HG02571 (cell line): ENCODE data around the gene AK3.
"Not testable (repeated sequence)": the region's sequence is repeated elsewhere in the genome, so short reads cannot be mapped to it uniquely, and the experiment has no call there.

Source experiments
- ATAC-seq: cut with Tn5 transposase; IDR thresholded peaks from one replicate; pipeline ENCODE4 v1.9.1; 2021; ENCODE audit warnings: mild to moderate bottlenecking, moderate library complexity; ENCODE audit not compliant: unreplicated experiment

The AK3 gene

DNA sequence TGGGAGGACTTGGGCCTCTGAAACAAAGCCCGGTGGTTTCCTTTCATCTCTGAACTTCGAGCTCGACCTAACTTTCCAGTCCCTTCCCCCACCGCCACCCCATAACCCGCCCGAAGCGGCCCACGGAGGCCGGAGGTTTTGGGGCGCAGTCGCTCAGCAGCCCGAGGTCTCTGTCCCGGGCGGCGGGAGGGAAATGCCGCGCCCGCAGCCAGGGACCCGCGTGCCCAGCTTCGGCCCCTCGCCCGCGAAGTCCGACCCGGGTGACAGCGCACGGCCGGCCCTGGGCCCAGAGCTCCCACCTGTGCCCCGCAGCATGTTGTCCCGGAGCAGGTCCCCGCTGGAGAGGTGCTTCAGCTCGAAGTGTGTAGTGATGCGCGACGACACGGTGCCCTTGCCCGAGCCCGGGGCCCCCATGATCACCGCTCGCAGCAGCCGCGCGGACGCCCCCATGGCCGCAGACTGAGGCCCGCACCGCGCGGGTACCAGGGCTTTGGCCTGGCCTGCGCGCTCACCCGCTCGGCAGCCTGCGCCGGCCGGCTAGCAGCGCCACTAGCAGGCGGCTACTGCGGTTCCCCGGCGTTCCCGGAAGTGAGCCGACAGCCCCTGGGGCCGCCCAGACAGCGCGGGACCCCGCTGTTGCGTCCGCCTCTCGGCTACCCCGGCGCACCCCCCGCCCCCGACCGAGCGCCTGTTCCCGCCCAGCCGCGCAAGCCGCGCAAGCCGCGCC, at the start of gene AK3:
Gene AK3, minus strand, starts transcription at position 565 of the 727 bp plus-strand sequence. Its CDS starts 115 bp downstream, at position 450.
- ATAC-seq = peak; percentile 88

DNA sequence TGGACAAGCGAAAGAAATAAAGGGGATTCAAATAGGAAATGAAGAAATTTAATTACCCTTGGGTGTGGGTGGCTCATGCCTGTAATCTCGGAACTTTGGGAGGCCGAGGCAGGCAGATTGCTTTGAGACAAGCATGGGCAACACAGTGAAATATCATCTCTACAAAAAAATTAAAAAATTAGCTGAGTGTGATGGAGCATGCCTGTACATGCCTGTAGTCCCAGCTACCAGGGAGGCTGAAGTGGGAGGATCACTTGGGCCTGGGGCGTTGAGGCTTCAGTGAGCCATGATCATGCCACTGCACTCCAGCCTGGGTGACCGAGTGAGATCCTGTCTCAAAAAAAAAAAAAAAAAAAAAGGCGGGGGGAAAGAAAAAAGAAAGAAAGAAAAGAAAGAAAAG, 47.7 kb upstream of the AK3 start:
- ATAC-seq = no peak

DNA sequence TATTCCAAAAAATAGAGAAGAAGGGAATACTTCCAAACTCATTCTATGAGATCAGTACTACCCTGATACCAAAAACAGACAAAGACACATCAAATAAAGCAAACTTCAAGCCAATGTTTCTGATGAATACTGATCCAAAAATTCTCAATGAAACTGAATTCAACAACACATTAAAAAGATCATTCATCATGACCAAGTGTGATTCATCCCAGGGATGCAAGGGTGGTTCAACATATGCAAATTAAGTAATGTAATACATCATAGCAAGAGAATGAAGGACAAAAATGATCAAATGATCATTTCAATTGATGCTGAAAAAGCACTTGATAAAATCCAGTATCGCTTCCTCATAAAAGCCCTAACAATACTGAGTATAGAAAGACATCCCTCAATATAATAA, 46.9 kb upstream of the AK3 start:
- ATAC-seq = no peak

DNA sequence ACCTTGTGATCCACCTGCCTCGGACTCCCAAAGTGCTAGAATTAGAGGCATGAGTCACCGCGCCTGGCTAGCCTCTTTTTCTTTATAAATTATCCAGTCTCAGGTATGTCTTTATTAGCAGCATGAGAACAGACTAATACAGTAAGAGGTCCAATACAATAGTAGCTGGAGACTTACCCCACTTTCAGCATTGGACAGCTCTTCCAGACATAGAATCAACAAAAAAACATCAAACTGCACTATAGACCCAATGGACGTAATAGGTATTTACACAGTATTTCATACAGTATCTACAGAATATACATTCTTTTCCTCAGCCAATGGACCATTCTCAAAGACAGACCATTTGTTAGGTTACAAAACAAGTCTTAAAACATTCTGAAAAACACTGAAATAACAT, 45.6 kb upstream of the AK3 start:
- ATAC-seq = no peak

DNA sequence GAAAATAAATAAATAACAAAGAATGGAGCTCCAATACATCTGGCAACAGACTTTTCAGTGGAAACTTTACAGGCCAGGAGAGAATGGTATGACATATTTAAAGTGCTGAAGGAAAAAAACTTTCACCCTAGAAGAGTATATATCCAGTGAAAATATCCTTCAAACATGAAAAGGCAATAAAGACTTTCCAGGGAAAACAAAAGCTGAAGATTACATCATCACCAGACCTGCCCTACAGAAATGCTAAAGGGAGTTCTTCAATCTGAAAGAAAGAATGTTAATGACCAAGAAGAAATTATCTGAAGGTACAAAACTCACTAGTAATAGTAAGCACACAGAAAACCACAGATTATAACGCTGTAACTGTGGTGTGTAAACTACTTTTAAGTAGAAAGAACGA, 43.4 kb upstream of the AK3 start:
- ATAC-seq = no peak

DNA sequence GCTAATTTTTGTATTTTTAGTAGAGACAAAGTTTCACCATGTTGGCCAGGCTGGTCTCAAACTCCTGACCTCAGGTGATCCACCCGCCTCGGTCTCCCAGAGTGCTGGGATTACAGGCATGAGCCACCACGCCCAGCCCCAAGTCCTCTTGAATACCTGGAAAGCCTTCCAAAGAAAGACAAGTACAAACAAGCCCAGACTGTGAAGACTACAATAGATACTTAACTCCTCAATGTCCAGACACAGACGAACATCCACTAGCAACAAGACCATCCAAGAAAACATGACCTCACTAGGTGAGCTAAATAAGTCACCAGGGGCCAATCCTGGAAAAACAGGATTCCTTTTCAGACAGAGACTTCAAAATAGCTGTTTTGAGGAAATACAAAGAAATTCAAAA, 42.2 kb upstream of the AK3 start:
- ATAC-seq = not testable (repeated sequence)

DNA sequence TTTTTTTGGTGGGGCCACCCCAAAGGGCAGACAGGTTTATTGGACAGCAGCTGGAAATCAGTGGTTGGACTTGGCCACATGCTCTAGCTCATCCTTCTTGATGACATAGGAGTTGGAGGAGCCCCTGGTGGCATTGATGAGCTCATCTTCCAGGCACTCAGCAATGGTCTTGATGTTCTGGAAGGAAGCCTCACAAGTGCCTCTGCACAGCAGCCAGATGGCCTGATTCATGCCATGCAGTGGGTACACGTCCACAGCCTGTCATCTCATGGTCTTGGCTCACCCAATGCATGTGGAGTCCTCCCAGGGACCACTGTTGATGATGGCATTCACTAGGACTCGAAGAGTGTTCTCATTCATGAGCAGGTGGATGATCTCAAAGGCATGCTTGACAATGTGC, 40.4 kb upstream of the AK3 start:
- no peak for ATAC-seq

DNA sequence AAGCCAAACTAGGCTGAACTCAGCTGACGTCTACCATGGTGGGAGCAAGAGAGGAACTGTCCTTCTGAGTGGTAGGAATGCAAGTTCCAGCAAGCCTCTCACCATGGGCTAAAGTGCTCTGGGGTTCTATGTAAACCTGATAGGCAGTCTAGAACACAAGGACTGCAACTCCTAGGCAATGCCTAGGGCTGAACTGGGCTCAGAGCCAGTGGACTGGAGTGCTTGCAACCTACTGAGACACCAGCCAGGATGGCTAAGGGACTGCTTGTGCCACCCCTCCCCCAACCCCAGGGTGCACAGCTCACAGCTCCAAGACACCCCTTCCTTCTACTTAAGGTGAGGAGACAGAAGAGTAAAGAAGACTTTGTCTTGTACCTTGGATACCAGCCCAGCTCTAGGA, 39.6 kb upstream of the AK3 start:
- ATAC-seq = no peak

DNA sequence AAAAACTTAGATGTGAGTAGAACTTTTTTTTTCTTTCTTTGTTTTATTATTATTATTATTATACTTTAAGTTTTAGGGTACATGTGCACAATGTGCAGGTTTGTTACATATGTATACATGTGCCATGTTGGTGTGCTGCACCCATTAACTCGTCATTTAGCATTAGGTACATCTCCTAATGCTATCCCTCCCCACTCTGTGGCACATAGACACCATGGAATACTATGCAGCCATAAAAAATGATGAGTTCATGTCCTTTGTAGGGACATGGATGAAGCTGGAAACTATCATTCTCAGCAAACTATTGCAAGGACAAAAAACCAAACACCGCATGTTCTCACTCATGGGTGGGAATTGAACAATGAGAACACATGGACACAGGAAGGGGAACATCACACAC, 34.0 kb upstream of the AK3 start:
- ATAC-seq = not testable (repeated sequence)

DNA sequence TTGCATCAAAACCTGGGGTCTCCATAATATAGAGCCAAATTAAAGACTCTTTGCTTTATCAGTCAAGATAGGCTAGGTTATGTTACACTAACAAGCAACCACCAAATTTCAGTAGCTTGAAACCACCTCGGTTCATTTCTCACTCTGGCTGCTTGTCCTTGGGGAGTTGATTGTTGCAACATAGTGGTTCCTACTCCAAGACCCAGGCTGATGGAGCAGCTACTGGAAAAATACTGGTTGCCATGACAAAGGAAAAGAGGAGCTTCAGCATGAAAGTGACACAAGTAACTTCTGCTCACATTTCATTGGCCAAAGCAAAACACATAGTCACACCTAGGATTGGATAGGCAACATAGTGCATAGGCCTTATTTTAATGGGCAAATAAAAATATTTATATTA, 33.2 kb upstream of the AK3 start:
- no peak for ATAC-seq

DNA sequence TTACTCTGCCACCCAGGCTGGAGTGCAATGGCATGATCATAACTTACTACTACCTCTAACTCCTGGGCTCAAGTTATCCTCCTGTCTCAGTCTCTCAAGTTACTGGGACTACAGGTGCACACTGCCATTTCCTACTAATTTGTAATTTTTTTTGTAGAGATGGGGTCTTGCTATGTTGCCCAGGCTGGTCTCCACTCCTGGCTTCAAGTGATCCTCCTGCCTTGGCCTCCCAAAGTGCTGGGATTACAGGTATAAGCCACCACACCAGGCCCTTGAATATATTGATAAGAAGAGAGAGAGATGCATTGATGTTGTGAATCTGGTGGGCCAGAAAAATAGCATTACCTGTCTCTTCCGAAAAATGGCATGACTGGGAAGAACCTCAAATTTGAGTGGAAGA, 30.8 kb upstream of the AK3 start:
- no peak for ATAC-seq

DNA sequence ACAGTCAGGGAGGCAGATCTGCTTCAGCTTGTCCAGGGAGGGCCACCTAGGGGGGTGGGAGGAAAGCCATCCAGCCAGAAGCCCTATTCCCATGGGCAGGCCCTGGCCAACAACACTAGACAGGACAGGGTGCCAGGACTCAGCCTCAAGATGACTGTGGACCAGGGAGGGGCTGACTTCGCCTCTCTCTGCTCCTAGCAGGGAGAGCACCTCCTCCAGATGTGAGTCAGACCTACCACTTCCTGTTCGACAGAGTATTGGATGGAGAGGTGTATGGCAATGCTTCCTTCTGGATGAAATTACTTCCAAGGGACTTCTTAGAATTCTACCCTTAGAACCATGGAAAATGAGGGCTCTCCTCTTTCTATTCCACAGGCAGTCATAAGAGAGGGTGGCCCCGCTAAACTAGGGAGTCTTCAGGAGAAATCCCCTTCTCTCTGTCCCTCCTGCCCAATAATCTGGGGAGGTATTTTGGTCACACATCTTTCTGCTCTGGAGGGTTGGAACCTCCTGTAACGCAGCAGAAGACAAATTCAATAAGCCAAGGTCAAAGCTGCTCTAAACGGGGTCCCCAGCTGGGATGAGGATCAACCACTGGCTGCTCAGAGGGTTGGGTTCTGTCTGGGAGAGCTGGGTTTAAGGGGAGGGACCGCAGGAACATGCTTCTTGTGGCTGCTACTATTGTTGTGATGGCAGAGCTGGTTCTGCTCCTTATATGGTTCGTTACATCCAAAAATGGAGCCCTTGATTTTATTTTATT, 28.5 kb upstream of the AK3 start:
- no peak for ATAC-seq

DNA sequence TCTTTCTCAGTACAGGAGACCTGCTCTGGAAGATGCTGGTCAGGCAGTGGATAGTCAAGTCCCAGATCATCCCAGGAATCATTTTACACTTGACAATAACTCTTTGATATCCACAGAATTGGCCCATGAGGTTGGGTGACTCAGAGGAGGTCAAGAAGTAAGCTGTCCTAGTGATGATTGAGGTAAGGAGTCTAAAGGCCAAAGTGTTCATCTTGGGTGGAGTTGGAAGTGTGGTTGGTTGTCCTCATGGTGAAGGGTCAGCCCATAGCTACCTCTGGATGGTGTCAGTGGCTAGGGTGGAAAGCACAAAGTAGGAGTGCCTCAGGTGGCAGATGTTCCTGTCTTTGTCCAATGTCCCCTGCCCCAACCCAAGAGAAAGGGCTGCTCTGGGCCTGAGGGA, 27.7 kb upstream of the AK3 start:
- no peak for ATAC-seq

DNA sequence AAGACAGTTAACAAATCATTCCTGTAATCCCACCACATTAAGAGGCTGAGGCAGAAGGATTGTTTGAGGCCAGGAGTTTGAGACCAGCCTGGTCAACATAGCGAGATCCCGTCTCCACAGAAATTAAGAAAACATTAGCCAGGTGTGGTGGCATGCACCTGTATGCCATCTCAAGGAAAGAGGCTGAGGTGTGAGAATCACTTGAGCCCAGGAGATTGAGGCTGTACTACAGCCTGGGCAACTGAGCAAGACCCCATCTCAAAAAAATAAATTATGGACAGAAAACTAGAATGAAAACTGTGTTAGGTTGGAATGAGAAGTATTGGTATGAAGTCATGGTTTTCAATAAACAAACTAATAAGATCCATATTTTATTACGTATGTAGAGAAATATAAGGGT, 23.0 kb upstream of the AK3 start:
- no peak for ATAC-seq

DNA sequence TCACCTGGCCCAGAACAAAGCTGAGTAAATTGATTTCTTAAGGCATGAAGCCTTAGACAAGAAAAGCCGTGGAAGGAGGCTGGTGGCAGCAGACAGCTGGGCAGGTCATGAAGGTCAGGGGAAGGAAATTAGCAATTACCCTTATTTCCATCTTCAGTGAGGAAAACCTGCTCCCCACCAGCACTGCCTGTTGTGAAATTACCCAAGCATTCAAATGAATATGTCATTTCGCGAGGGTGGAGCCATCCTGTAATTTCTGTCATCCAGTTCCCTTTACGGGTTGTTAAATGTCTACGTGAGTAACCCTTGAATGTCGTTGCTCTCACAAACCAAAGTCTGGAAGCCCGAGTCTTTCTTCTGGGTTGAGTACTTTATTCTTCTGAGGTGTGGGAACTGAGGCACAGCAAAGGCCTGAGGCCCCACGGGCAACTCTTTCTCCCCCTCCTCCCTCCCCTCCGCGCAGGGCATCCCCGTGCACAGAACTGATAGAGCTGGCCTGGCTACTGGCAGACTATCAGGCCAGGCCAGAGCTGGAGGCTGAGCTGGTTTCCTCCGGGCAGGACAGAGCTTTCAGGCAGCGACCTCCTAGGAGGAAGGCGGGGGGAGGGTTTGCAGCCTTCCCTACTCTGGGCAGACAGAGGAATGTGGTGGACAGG, 22.0 kb upstream of the AK3 start:
- no peak for ATAC-seq

DNA sequence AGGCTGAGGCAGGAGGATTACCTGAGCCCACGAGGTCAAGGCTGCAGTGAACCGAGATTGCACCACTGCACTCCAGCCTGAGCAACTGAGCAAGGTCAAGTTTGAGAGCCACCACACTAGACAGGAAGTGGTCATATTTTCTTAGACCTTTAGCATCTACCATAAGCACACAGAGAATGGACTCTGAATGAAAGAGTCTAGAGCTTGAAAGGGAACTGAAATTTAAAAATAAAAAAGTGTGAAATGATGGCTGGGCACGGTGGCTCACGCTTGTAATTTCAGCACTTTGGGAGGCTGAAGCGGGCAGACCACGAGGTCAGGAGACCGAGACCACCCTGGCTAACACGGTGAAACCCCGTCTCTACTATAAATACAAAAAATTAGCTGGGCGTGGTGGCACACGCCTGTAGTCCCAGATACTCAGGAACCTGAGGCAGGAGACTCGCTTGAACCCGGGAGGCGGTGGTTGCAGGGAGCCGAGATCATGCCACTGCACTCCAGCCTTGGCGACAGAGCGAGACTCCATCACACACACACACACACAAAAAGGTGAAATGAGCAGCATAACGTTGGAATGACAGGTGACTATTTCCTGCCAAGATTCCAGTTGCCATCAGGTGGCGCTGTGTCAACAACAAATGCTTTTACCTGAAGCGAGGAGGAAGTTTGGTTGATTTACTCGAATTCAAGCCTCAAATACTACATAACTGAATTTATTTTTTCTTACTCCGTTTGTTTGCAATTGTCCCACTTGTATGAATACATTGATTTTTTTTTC, 21.3 kb upstream of the AK3 start:
- peak; percentile 78 for ATAC-seq

DNA sequence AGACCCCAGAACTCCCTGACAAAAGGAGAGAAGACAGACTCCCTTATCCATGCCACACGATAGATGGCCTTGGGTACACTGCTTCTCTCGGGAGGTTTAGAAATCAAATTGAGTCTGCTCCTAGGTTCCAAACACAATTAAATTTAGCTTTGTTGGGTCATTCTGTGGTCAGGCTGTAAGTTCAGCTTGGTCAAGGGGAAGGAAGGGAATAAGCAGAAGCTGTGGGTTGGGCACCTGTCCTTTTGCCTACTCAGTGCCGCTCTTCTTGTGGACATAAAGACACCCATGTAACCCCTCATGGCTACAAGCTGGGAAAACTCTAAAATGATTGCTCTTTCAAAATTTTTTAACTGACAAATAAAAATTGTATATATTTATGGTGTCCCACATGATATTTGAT, 19.1 kb upstream of the AK3 start:
- ATAC-seq = no peak

DNA sequence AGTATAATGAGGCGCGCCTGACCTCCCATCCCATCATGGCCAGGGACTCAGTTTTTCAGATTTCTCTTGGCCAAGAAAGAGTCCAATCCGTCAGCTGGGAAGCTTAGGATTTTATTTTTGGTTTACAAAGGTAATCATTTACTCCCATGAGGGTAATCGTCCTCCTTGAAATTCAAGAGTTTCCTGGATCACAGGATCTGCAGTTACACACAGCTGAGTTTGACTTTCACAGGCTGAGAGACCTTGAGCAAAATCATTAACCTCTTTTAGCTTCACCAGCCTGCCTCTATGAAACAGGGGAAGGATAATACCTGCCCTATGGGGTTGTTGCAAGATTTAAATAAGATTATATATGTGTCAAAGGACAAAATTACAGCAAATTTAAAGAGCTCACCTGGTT, 15.4 kb upstream of the AK3 start:
- no peak for ATAC-seq

DNA sequence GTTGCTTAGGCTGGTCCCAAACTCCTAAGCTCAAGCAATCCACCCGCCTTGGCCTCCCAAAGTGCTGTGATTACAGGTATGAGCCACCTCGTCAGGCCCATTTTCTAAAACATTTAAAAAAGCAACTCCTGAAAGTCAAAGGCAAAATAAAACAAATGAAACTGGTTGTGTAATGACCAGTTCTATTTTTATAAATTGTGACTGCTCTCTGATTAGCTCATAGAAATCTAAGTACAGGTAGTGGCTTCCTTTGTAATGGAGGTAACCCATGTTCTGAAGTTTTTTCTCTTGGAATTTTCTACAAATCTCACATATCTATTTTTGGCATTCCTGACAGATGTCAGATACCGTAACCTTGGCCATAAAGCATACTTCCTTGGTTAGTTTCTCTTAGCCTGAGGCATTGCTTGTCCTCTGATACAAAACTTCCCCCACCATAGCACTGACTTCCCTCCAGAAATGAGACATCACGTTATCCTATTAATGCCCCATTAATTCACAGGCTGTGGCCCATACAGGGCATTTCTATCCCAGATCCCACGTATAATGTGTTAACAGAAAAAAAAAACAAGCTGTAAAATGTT, 14.1 kb upstream of the AK3 start:
- no peak for ATAC-seq

DNA sequence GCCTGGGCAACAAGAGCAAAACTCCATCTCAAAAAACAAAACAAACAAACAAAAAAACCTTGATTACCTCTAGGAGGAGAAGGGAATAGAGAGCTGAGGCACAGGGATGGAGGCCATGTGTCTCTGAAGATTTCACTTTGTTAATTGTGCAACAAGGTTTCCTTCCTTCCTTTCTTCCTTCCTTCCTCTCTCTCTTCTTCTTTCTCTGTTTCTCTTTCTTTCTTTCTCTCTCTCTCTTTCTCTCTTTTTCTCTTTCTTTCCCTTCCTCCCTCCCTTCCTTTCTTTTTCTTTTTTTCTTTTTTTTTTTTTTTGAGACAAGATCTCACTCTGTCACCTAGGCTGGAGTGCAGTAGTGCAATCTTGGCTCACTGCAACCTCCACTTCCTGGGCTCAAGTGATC, 13.5 kb upstream of the AK3 start:
- ATAC-seq = not testable (repeated sequence)
